OCI-LY7 (cell line): ENCODE results near the gene DMRTC2. TPM values are rescaled to one million over a fixed set of nuclear protein-coding genes. Genes with fewer than 3 reads are reported as not detected.
A peak's percentile ranks its signal among the peaks of the same experiment; 100 is the strongest.

Experiments
- BruUV-seq: library from RNA; stranded (reverse); fragments of 400-500 nt; replicated peaks from 2 replicates; lab custom pipeline; 2021; lab: Mats Ljungman, UMichigan
- CTCF ChIA-PET: fragments of 300-600 bp; sonication (Branson Sonifier 250); formaldehyde crosslinking; loops from one replicate; lab custom pipeline; 2022; ENCODE audit warnings: antibody characterized with exemption; ENCODE audit not compliant: unreplicated experiment; lab: Charles Lee
- POLR2A ChIA-PET: fragments of 300-600 bp; sonication (Branson Sonifier 250); formaldehyde crosslinking; loops from one replicate; lab custom pipeline; 2022; ENCODE audit warnings: antibody characterized with exemption; lab: Charles Lee
- DNase-seq: peaks from one replicate; pipeline ENCODE4 v3.0.0-alpha.2; 2015; ENCODE audit warnings: low spot score
- H2AFZ ChIP-seq: fragments of 200-600 bp; sonication (generic), shearing (Covaris generic); 2 replicates; pipeline ENCODE4 v1.6.1; 2014; ENCODE audit warnings: mild to moderate bottlenecking, antibody characterized with exemption, low read length, moderate library complexity
- H3K27ac ChIP-seq: fragments of 200-600 bp; sonication (generic); 2 replicates; pipeline ENCODE4 v1.5.1; 2014; ENCODE audit warnings: mixed run types, low read depth, mild to moderate bottlenecking, moderate library complexity, low read length, inconsistent platforms; ENCODE audit not compliant: poor library complexity, severe bottlenecking
- H3K36me3 ChIP-seq: fragments of 200-600 bp; sonication (generic); 2 replicates; pipeline ENCODE4 v1.6.1; 2014; ENCODE audit warnings: mild to moderate bottlenecking, antibody characterized with exemption, low read length, moderate library complexity, mixed read lengths; ENCODE audit not compliant: insufficient read depth
- H3K4me1 ChIP-seq: fragments of 200-600 bp; sonication (generic); 2 replicates; pipeline ENCODE4 v1.5.1; 2014; ENCODE audit warnings: mild to moderate bottlenecking, low read length; ENCODE audit not compliant: insufficient read depth, poor library complexity, severe bottlenecking
- H3K4me2 ChIP-seq: fragments of 200-600 bp; sonication (generic); 2 replicates; pipeline ENCODE4 v1.6.1; 2014; ENCODE audit warnings: mild to moderate bottlenecking, low read length
- H3K4me3 ChIP-seq: fragments of 200-600 bp; sonication (generic); 2 replicates; pipeline ENCODE4 v1.5.1; 2014; ENCODE audit warnings: mild to moderate bottlenecking, low read depth, low read length; ENCODE audit not compliant: poor library complexity, severe bottlenecking
- H3K79me2 ChIP-seq: fragments of 200-600 bp; sonication (generic); 2 replicates; pipeline ENCODE4 v1.6.1; 2016; ENCODE audit warnings: low read depth, mild to moderate bottlenecking, low read length, moderate library complexity, mixed read lengths; ENCODE audit not compliant: insufficient read depth
- H3K9me2 ChIP-seq: fragments of 200-600 bp; sonication (generic); 2 replicates; pipeline ENCODE4 v1.6.1; 2016; ENCODE audit warnings: mild to moderate bottlenecking, low read length, mixed read lengths; ENCODE audit not compliant: insufficient read depth
- H3K9me3 ChIP-seq: fragments of 200-600 bp; sonication (generic); 2 replicates; pipeline ENCODE4 v1.6.1; 2014; ENCODE audit warnings: mild to moderate bottlenecking, mixed run types, low read length, mixed read lengths
- H4K20me1 ChIP-seq: fragments of 200-600 bp; sonication (generic); 2 replicates; pipeline ENCODE4 v1.6.1; 2014; ENCODE audit warnings: mild to moderate bottlenecking, antibody characterized with exemption, low read length, moderate library complexity, mixed read lengths; ENCODE audit not compliant: insufficient read depth
- EZH2phosphoT487 ChIP-seq: fragments of 200-600 bp; sonication (generic); IDR thresholded peaks from 2 replicates; pipeline ENCODE4 v1.6.1; 2018; ENCODE audit warnings: low read depth, borderline replicate concordance, mild to moderate bottlenecking, mixed run types, antibody characterized with exemption, low read length, moderate library complexity, mixed read lengths
- intact Hi-C: fragments of 100-400 bp; cut with micrococcal nuclease; formaldehyde crosslinking; loops from one replicate; pipeline ENCODE4 v1.10.0; 2022; ENCODE audit not compliant: unreplicated experiment
- total RNA-seq, 2 experiments: library from RNA; depleted of rRNA in 1 of 2; stranded (reverse); fragments of >200 nt in 1 of 2; shearing (Covaris generic) in 1 of 2; gene quantifications; 2 replicates each; pipeline ENCODE4 v1.2.3, GENCODE V29; 2014 to 2022
- TF ChIP-seq, protein P1 (sequence below): fragments of 200-600 bp; sonication (generic); conservative IDR thresholded peaks from 2 replicates; pipeline ENCODE4 v1.5.1; 2014; ENCODE audit warnings: mild to moderate bottlenecking, antibody characterized with exemption, low read length, moderate library complexity, mixed read lengths

The DMRTC2 gene
- total RNA-seq, 2 experiments from 2014 or later, result not detected

DNA sequence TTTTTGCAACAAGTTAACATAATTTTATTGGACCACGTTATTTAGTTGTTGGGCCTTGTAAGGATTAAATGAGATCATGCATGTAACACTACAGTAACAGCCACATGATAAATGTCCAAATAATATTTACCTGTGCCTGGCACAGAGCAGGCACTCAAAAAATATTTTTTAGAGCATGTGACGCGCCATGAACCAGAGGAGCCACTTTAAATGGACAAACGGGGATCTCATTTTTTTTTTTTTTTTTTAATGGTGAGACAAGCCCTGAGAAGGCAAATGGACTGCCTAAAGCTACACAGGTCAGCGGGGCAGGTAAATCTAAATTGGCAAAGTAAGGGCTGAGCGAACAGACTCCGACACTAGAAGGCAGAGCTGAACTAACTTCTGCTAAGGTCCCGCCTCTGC is 14.4 kb downstream of the DMRTC2 start:
- peaks cover 41% of the 10 kb centered on the region for H3K79me2 ChIP-seq
- peak overlapping the region; percentile 88 for H2AFZ ChIP-seq
- H3K27ac ChIP-seq, result peak overlapping the region; percentile 85
- H3K4me1 ChIP-seq, result peaks cover 55% of the 10 kb centered on the region
- CTCF ChIA-PET, result interaction anchor here (0.6 to 0.9 kb wide), 2 partner anchors 9 to 14 kb away, joined by 3 to 6 read pairs; no protein-coding TSS in a partner anchor
- POLR2A ChIA-PET, result interaction anchor here (0.7 to 2.6 kb wide), 11 partner anchors 10 to 198 kb away, joined by 3 to 12 read pairs (median 5); no protein-coding TSS in a partner anchor
- H3K9me2 ChIP-seq, result no peaks in the 10 kb centered on the region
- no peak for TF ChIP-seq EZH2phosphoT487
- TF ChIP-seq, protein P1, sequence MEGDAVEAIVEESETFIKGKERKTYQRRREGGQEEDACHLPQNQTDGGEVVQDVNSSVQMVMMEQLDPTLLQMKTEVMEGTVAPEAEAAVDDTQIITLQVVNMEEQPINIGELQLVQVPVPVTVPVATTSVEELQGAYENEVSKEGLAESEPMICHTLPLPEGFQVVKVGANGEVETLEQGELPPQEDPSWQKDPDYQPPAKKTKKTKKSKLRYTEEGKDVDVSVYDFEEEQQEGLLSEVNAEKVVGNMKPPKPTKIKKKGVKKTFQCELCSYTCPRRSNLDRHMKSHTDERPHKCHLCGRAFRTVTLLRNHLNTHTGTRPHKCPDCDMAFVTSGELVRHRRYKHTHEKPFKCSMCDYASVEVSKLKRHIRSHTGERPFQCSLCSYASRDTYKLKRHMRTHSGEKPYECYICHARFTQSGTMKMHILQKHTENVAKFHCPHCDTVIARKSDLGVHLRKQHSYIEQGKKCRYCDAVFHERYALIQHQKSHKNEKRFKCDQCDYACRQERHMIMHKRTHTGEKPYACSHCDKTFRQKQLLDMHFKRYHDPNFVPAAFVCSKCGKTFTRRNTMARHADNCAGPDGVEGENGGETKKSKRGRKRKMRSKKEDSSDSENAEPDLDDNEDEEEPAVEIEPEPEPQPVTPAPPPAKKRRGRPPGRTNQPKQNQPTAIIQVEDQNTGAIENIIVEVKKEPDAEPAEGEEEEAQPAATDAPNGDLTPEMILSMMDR, result peak; percentile 67
- peaks cover 39% of the 10 kb centered on the region for H3K36me3 ChIP-seq
- no peak for DNase-seq
- H3K4me3 ChIP-seq, result peak overlapping the region; percentile 96
- H4K20me1 ChIP-seq, result peaks cover 33% of the 10 kb centered on the region
- H3K4me2 ChIP-seq, result peak overlapping the region; percentile 87
- TSS peak; percentile 86 for BruUV-seq
- intact Hi-C loops, result loop anchor here (2.0 kb wide), 1 partner anchor 26 kb away; no protein-coding TSS in a partner anchor
- H3K9me3 ChIP-seq, result no peaks in the 10 kb centered on the region

DNA sequence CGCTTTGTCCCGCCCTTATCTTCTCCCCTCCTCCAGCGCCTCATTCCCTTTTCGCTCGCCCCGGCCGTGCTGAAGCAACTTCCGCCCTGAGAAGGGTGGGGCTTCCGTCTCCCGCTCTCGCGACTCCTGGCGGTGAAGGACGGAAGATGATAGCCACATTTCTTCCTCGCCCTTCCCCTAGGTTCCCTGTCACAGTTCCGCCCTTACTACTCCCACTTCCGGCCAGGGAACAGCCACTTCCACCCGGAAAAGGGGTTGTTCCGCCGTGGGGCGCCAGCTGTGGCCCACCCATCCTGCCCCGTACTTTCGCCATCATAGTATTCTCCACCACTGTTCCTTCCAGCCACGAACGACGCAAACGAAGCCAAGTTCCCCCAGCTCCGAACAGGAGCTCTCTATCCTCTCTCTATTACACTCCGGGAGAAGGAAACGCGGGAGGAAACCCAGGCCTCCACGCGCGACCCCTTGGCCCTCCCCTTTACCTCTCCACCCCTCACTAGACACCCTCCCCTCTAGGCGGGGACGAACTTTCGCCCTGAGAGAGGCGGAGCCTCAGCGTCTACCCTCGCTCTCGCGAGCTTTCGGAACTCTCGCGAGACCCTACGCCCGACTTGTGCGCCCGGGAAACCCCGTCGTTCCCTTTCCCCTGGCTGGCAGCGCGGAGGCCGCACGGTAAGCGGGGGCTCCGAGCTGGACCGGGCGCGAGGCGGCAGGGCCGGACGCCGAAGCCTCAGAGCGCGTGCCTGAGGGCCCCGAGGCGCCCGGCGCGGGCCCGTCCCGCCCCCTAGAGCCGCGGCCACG is 15.0 kb downstream of the DMRTC2 start, which contains the start of gene RPS19:
Gene RPS19, plus strand, starts transcription at position 638 of the 801 bp plus-strand sequence. CDS start 520 bp downstream, outside the sequence.
- peak; percentile 98 for DNase-seq
- ChIA-PET POLR2A (interaction anchor here (0.7 to 2.6 kb wide), 12 partner anchors 9 to 198 kb away, joined by 3 to 12 read pairs (median 4); no protein-coding TSS in a partner anchor), CTCF (interaction anchor here (0.6 to 0.9 kb wide), 2 partner anchors 8 to 14 kb away, joined by 3 to 6 read pairs; no protein-coding TSS in a partner anchor)
- Histone ChIP-seq H2AFZ (peak within 1 kb of the TSS; percentile 88), H3K4me3 (peak within 1 kb of the TSS; percentile 96), H3K27ac (peak within 1 kb of the TSS; percentile 85), H3K4me1 (peaks cover 61% of the 10 kb centered on the region), H3K9me3 (no peaks in the 10 kb centered on the region), H3K79me2 (peaks cover 47% of the 10 kb centered on the region), H3K9me2 (no peaks in the 10 kb centered on the region), H3K36me3 (peaks cover 45% of the 10 kb centered on the region), H3K4me2 (peak within 1 kb of the TSS; percentile 98), H4K20me1 (peaks cover 39% of the 10 kb centered on the region)
- BruUV-seq, result no TSS peak
- no peak for TF ChIP-seq EZH2phosphoT487
- TF ChIP-seq, protein P1, result peak; percentile 54; the same call in 1 of the 2 replicates
- intact Hi-C loops, result loop anchor here (2.0 to 10.0 kb wide), 2 partner anchors 25 to 425 kb away; no protein-coding TSS in a partner anchor
